GM19395 (cell line): ENCODE results near the gene NUDT12.
A peak's percentile ranks its signal among the peaks of the same experiment; 100 is the strongest.

Experiments
- ATAC-seq: cut with Tn5 transposase; IDR thresholded peaks from one replicate; pipeline ENCODE4 v1.9.1; 2021; ENCODE audit warnings: mild to moderate bottlenecking, moderate library complexity; ENCODE audit not compliant: unreplicated experiment

The NUDT12 gene

DNA sequence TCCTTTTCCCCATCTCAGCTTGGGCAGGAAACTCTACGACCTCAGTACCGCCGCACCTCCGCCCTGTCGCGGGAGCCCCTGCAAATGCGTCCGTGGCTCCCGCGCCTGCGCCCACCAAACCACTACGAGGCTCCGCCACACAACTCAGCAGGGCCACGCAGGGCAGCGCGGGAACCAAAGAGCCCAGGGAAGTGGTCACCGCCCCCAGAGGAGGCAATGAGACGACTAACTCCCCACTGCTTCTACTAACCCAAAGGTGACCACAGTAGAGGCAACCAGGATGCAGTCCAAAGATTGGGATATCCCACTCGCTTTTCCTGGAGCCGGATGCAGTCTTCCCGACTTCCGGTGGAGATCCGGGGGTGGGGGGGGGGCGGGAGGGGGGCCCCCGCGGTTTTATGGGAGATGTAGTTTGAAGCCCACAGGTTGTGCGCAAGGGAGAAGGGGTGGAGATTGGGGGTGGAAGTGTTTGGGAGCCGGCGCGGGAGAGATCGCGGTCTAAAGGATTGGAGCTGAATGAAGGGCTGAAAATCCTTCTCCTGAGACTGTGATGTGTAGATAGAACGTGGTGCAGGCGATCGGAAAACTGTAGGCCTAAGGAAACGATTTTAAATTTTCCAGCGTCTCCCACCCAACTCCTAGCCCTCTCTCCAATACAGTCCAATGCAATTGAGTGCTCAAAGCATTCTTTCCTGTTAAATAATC, at the start of gene NUDT12:
TSS of gene NUDT12 (minus strand) at position 337 of the 705 bp plus-strand sequence. CDS start 2,541 bp downstream, outside the sequence.
- ATAC-seq: peak; percentile 93

DNA sequence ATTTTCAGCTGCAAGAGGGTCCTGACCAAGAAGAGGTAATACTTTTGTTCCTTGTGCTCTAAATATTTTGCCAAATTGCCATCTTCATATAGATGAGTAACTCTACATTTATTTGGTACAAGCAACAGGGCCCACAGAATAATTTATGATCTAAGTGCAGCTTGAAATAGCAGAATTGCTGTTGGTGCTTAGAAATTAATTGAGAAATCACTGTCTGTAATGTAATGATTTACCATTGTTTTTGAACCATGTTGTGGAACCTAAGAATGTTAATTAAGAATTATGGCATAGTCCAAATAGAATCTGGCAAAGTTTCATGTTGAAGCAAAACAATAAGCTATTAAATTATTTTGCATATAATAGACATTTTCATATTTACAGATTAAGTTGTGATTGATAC, 44.8 kb upstream of the NUDT12 start:
- ATAC-seq: no peak

- ATAC-seq: no peak
Observed at GRCh38 chr5:103605277-103605676, 42.7 kb upstream of the NUDT12 start.

- no peak for ATAC-seq
Observed at GRCh38 chr5:103602438-103602837, 39.8 kb upstream of the NUDT12 start.

DNA sequence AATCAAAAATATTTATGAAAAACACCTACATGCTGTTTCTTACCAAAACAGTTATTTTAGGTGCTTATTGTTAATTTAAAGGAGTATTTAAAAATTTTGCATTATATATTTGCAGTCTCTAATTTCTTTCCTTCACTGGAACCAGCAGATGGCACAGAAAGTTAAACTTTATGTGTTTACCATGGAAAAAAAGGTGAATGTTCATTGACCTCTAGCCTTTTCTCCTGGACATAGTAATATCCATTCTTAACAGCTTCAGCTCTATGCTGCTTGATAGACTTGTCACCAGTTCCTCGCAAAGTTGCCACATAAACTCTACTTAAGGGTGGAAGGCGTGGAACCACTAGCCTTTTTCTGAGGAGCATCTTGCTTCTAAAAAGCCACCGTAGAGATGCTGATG, 38.7 kb upstream of the NUDT12 start:
- ATAC-seq: no peak

DNA sequence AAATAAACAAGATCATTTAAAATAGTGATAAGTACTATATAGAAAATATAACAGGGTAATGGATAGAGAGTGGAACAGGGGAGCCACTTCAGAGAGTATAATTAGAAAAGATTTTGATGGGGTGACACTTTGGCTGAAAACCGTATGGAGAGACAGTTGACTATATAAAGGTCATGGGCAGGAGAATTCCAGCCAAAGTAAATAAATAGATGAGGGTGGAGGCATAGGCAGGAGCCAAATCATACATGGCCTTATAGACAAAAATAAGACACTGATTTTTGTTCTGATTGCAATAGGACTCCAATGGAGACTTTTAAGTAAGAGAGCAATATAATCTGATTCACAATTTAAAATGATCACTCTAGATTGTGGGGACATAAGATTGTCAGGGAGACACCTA, 37.5 kb upstream of the NUDT12 start:
- no peak for ATAC-seq

GRCh38 chr5:103598997-103599566, 36.5 kb upstream of the NUDT12 start:
- ATAC-seq: no peak

DNA sequence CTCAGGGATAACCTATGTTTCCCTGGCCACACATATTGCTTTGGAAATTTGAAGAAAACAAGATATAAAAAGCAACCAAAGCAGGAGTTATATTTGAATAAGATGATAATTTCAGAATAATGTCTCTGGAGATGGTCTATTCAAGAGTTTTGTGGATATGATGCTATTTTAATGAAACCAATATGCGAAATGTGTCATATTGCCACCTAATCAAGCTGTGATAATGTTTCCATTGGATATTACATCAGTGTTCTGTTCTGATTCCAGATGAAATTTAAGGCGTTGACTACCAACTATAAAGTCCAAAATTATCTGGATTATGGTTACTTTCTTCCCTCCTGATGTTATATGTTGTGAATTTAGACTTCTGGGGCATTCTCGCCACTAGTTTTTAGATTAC, 27.6 kb upstream of the NUDT12 start:
- no peak for ATAC-seq

- no peak for ATAC-seq
Observed at GRCh38 chr5:103589776-103590175, 27.2 kb upstream of the NUDT12 start.

- ATAC-seq: no peak
Observed at GRCh38 chr5:103589357-103589756, 26.8 kb upstream of the NUDT12 start.

DNA sequence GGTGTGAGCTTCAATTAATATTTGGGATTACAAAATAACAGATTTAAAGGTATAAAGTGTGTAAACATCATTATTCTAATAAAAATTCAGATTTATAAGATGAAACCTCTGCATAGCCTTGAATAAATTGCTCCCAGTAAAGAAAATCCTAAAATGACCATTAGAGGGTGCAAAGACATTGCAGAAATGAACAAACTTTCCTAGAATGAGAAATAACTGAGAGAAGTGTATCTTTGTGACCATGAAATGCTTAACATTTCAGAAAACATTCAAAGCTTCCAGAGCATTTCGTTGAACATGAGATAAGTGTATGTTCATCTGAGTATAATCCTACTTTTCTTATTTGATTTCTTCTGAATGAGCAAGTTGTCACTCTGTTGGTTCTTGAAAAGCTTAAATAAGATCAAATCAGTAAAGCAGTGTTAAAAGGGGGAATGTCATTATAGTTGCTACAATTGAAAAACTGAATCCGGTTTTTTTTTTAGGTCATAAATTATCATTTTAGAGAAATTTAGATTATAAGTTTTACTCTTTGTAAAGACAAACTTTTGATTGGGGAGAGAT, 24.7 kb upstream of the NUDT12 start:
- ATAC-seq: no peak

DNA sequence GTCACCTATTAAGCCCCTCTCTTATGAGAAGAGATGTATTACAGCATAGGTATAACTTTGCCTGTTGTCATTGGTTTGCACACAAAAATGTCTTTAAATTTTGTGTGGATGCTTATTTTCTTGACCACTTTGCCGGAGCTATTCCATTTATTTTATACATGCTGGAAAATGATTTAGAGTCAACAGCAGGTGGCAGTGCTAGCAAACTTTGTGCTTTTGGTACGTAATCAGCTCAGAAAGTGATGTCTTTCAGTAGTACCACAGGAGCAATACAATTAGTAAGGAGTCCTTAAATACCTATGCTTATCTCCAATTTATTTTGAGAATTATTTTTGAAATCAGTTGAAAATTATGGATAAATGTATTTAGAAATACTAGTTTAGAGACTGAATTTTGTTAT, 19.8 kb upstream of the NUDT12 start:
- no peak for ATAC-seq

GRCh38 chr5:103573411-103573810, 10.8 kb upstream of the NUDT12 start:
- ATAC-seq: no peak

DNA sequence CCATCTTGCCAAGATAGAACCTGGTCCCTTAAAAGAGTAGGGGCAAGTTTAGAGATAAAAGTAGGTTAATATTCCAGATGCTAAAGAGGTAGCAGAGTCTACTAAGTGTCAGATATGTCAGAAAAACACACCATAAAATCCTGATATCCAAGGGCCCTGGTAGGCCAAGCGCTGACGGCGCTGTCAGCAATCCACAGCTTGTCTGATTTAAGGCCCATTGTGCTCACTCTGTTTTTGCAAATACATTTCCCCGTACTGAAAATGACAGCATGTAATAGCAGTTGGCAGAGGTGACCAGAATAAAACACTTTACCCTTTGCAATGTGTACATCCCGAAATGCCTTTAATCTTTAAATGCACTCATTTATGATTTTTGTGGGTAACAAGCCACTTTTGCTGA, 9.9 kb upstream of the NUDT12 start:
- ATAC-seq: no peak

- ATAC-seq: no peak
Observed at GRCh38 chr5:103571730-103572129, 9.1 kb upstream of the NUDT12 start.

DNA sequence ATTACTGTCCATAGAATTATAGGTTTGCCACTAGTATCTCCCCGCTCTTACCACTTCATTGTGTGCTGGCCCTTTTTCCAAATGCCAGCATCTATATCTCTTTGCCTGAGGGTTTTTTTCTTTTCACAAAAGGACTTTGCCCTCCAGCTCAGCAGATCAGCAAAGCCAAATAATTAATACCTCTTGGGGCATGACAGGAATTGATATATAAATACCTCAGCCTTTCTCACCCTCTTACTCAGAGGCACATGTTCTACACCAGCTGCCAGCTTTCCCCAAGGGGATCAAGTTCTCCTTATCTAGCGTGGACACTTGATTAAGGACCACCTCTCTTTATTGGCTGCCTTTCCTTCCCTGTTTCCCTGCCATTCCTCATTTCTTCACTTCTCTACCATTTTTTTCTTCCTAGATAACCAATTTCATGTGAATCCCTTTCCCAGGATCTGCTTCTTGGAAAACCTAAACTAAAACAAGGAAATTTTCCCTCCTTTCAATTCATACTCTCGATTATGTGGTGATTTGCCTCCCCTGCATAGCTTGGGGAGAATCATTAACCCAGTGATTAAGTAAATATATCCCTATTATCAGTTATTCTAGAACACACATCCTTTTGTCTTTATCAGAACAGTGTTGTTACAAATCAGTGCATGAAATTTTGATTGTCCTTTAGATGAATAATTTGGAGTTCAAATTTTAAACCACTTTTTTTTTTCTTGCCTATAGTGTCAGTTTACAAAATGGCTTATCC, 6.9 kb upstream of the NUDT12 start:
- ATAC-seq: no peak

DNA sequence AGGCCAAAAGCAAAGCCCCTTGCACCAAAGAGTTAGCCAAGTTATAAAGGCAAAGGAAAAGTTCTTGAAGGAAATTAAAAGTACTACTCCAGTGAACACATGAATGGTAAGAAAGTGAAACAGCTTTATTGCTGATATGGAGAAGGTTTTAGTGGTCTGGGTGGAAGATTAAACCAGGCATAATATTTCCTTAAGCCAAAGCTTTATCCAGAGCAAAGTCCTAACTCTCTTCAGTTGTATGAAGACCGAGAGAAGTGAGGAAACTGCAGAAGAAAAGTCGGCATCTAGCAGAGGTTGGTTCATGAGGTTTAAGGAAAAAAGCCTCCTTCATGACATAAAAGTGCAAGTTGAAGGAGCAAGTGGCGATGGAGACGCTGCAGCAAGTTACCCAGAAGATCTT, 3.1 kb upstream of the NUDT12 start:
- ATAC-seq: no peak

- peak; percentile 67 for ATAC-seq
Observed at GRCh38 chr5:103561685-103562452, 720 bp downstream of the NUDT12 start.

GRCh38 chr5:103560826-103561225, 1.8 kb downstream of the NUDT12 start:
- no peak for ATAC-seq

DNA sequence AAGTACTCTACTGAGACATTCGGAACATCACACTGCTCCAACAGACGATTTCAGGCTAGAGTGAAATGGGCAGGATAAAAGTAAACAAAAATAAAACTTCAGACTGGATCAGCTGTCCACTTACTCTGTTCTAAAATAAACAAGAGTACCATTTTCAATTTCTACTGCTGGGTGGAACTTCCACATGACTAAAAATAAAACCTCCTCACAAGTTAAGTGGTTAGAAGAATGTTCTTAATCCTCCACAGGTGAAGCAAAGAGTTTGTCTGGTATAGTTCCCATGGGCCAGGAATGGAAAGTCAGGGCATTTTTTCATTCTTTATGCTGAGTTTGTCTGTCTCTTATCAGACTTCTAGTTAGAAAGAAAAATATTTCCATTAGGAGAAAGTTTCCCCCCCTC, 15.7 kb downstream of the NUDT12 start:
- peak; percentile 65 for ATAC-seq

- no peak for ATAC-seq
Observed at GRCh38 chr5:103542441-103542840, 20.1 kb downstream of the NUDT12 start.
